ENCODE results near the gene ARHGEF2. TPM values are rescaled to one million over a fixed set of nuclear protein-coding genes. Genes with fewer than 3 reads are reported as not detected.

ARHGEF2 gene
- total and polyA plus RNA-seq, 12 donors = 22.7 to 79.8 (median 56.9) TPM

DNA sequence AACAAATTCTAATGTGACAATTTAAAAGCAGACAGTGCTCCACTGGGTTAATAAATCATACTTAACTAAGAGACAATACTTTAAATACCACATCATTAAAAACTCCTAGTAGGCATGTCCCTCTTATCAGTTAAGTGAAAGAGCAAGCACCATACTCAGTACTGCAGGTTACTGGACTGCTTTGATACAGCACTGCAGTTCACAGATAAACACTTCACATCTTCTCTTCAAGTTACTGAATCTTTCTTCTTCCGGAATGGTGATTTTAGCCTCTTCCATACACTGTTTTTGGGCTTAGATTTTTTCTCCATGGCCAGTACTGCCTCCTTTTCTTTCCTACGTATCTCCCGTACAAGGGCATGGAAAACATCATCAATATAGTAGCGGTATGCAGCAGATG is 78.2 kb downstream of the ARHGEF2 start:
- no peak for TF ChIP-seq CTCF (IDR thresholded peaks at IDR 0.05)
- ATAC-seq (no peak), DNase-seq (no peak)
- H3K4me3 ChIP-seq = no peak overlapping the region
- H3K36me3 ChIP-seq = peaks cover 0 to 100% (median 83%) of the 10 kb centered on the region in 9 donors
- no peak overlapping the region for H3K27ac ChIP-seq
- WGBS, 2 donors = 88 to 89% methylated on average over 4 of the region's 4 CpGs
- peaks cover 0 to 5% (median 0%) of the 10 kb centered on the region in 9 donors for H3K4me1 ChIP-seq
- no peaks in the 10 kb centered on the region for H3K9me3 ChIP-seq
- intact Hi-C loops (cut with DNase I) = loop anchor here in 1 of 10 donors (10.0 kb wide), 1 partner anchor 125 kb away; no protein-coding TSS in a partner anchor
- H3K27me3 ChIP-seq = no peaks in the 10 kb centered on the region

GRCh38 chr1:155899683-155900082 is 78.7 kb downstream of the ARHGEF2 start:
- Histone ChIP-seq H3K36me3 (peaks cover 0 to 97% (median 78%) of the 10 kb centered on the region in 9 donors), H3K9me3 (no peaks in the 10 kb centered on the region), H3K27me3 (no peaks in the 10 kb centered on the region), H3K4me1 (peaks cover 0 to 5% (median 0%) of the 10 kb centered on the region in 9 donors), H3K4me3 (no peak overlapping the region), H3K27ac (no peak overlapping the region)
- no peak for TF ChIP-seq CTCF (IDR thresholded peaks at IDR 0.05)
- intact Hi-C loops (cut with DNase I) = loop anchor here in 3 of 10 donors (5.0 to 10.0 kb wide), 3 partner anchors 37 to 125 kb away; partner anchors contain the start of genes GON4L (in 1 of the 3) and SYT11 (in 1 of the 3)
- no peak for ATAC-seq
- WGBS, 2 donors = 98 to 99% methylated on average over 2 of the region's 2 CpGs
- DNase-seq = no peak

DNA sequence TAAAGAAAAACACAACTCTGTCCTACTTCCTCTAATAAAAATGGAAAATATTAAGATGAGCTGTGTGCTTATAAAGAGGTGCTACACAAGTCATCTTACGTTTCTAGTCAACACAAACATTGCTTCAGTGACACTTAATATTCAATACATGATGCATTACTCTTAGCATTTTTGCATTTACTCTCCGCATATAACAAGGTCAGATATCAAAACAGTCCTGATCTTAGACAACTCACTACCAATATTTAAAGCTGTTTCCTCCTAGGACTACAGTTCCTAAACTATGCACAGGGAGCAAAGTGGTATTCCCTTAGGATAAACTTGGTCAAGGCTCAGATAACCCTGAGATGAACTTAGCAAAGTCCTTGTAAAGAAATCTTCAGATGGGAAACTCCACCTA is 79.5 kb downstream of the ARHGEF2 start:
- TF ChIP-seq CTCF (IDR thresholded peaks at IDR 0.05) = no peak

DNA sequence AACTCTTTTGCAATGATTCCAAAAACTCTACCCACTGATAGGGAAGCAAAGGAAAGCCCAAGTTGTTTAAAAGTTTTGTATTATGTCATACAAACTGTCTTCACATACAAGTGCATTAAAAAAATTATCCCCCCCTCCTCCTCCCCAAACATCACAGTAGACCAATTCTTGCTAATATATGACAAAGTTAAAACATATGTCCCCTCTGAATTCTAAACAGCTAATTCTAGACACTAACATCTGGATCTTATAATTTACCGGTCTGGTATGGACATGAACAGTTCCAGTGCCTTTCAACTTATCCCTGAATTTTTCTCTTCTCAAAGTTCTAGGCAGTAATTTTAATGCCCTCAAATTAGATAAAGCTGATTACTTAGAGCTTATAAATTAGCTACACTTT is 80.6 kb downstream of the ARHGEF2 start:
- H3K4me1 ChIP-seq = peaks cover 0 to 23% (median 14%) of the 10 kb centered on the region in 9 donors
- DNase-seq (no peak), ATAC-seq (no peak)
- WGBS, 2 donors = 73 to 80% methylated on average over 1 of the region's 1 CpG
- H3K27ac ChIP-seq = no peak overlapping the region
- intact Hi-C loops (cut with DNase I) = loop anchor here in 2 of 10 donors (5.0 kb wide), 2 partner anchors 35 to 40 kb away; partner anchors contain the start of genes GON4L (in 1 of the 2) and SYT11 (in 1 of the 2)
- H3K36me3 ChIP-seq = peaks cover 0 to 78% (median 59%) of the 10 kb centered on the region in 9 donors
- no peak for TF ChIP-seq CTCF (IDR thresholded peaks at IDR 0.05)
- no peaks in the 10 kb centered on the region for H3K9me3 ChIP-seq
- H3K27me3 ChIP-seq = no peaks in the 10 kb centered on the region
- no peak overlapping the region for H3K4me3 ChIP-seq

More for the DNA sequence above, 79.5 kb downstream of the ARHGEF2 start:
- Histone ChIP-seq H3K4me3 (no peak overlapping the region), H3K36me3 (peaks cover 0 to 89% (median 70%) of the 10 kb centered on the region in 9 donors), H3K27me3 (no peaks in the 10 kb centered on the region), H3K4me1 (peaks cover 0 to 12% (median 4%) of the 10 kb centered on the region in 9 donors), H3K9me3 (no peaks in the 10 kb centered on the region), H3K27ac (no peak overlapping the region)
- DNase-seq (no peak), ATAC-seq (no peak)
- intact Hi-C loops (cut with DNase I) = loop anchor here in 2 of 10 donors (5.0 kb wide), 2 partner anchors 37 to 42 kb away; partner anchors contain the start of genes GON4L (in 1 of the 2) and SYT11 (in 1 of the 2)
- WGBS, 2 donors = 80 to 83% methylated on average over 2 of the region's 2 CpGs

Small RNAs within 50 kb of the gene (microRNA-seq; reads per million reads assigned to microRNA genes)
- 0 reads per million in 2 donors for gene MIR6738

Other genes with a start within 250 kb of the ARHGEF2 start
- 10 to 100 TPM; 21.6 to 30.7 (median 28.1) TPM for gene GON4L, start 121.3 kb downstream of the ARHGEF2 start, total RNA-seq
- gene GON4L, start 121.3 kb downstream of the ARHGEF2 start, polyA plus RNA-seq = 10 to 100 TPM in 1 of 2 donors, 1 to 10 TPM in 1; 8.8 to 25.5 TPM
- 10 to 100 TPM in 9 of 10 donors, 1 to 10 TPM in 1; 9.2 to 19.4 (median 12.8) TPM for gene SYT11, start 119.0 kb downstream of the ARHGEF2 start, total RNA-seq
- gene SYT11, start 119.0 kb downstream of the ARHGEF2 start, polyA plus RNA-seq = 1 to 10 TPM; 1.8 to 9.5 TPM
- gene RIT1, start 67.2 kb downstream of the ARHGEF2 start, total RNA-seq = 10 to 100 TPM; 12.8 to 32.3 (median 21.9) TPM
- gene RIT1, start 67.2 kb downstream of the ARHGEF2 start, polyA plus RNA-seq = 10 to 100 TPM; 11.5 to 17.0 TPM
- gene KHDC4, start 44.1 kb downstream of the ARHGEF2 start, total RNA-seq = 10 to 100 TPM; 17.6 to 30.3 (median 22.0) TPM
- 10 to 100 TPM; 14.3 to 33.8 TPM for gene KHDC4, start 44.1 kb downstream of the ARHGEF2 start, polyA plus RNA-seq
- not detected for gene RXFP4, start 36.9 kb downstream of the ARHGEF2 start, total RNA-seq
- under 1 TPM in 1 of 2 donors, not detected in 1; 0.04 TPM for gene RXFP4, start 36.9 kb downstream of the ARHGEF2 start, polyA plus RNA-seq
- 100 to 1,000 TPM in 2 of 10 donors, 10 to 100 TPM in 8; 70.3 to 124 (median 73.7) TPM for gene SSR2, start 42.4 kb upstream of the ARHGEF2 start, total RNA-seq
- gene SSR2, start 42.4 kb upstream of the ARHGEF2 start, polyA plus RNA-seq = 100 to 1,000 TPM in 1 of 2 donors, 10 to 100 TPM in 1; 66.1 to 322 TPM
- 10 to 100 TPM; 19.9 to 32.2 (median 26.2) TPM for gene UBQLN4, start 75.3 kb upstream of the ARHGEF2 start, total RNA-seq
- 10 to 100 TPM; 15.7 to 19.7 TPM for gene UBQLN4, start 75.3 kb upstream of the ARHGEF2 start, polyA plus RNA-seq
- gene LAMTOR2, start 76.2 kb upstream of the ARHGEF2 start, total RNA-seq = 10 to 100 TPM; 49.4 to 64.9 (median 59.6) TPM
- gene LAMTOR2, start 76.2 kb upstream of the ARHGEF2 start, polyA plus RNA-seq = 100 to 1,000 TPM in 1 of 2 donors, 10 to 100 TPM in 1; 94.3 to 105 TPM
- under 1 TPM in 1 of 10 donors, not detected in 9; 0.50 TPM for gene RAB25, start 82.6 kb upstream of the ARHGEF2 start, total RNA-seq
- gene RAB25, start 82.6 kb upstream of the ARHGEF2 start, polyA plus RNA-seq = under 1 TPM in 1 of 2 donors, not detected in 1; 0.17 TPM
- gene MEX3A, start 103.9 kb upstream of the ARHGEF2 start, total RNA-seq = under 1 TPM; 0.09 to 0.31 (median 0.19) TPM
- gene MEX3A, start 103.9 kb upstream of the ARHGEF2 start, polyA plus RNA-seq = under 1 TPM; 0.17 to 0.29 TPM
- gene LMNA, start 136.2 kb upstream of the ARHGEF2 start, total RNA-seq = 100 to 1,000 TPM; 213 to 554 (median 267) TPM
- 100 to 1,000 TPM; 286 to 356 TPM for gene LMNA, start 136.2 kb upstream of the ARHGEF2 start, polyA plus RNA-seq
- gene SEMA4A, start 175.0 kb upstream of the ARHGEF2 start, total RNA-seq = 1 to 10 TPM in 9 of 10 donors, under 1 TPM in 1; 0.98 to 6.8 (median 1.8) TPM
- gene SEMA4A, start 175.0 kb upstream of the ARHGEF2 start, polyA plus RNA-seq = 1 to 10 TPM; 1.1 to 2.0 TPM
- 10 to 100 TPM; 15.4 to 26.0 (median 20.1) TPM for gene SLC25A44, start 215.6 kb upstream of the ARHGEF2 start, total RNA-seq
- 10 to 100 TPM in 1 of 2 donors, 1 to 10 TPM in 1; 7.0 to 15.8 TPM for gene SLC25A44, start 215.6 kb upstream of the ARHGEF2 start, polyA plus RNA-seq
- 10 to 100 TPM; 55.9 to 87.3 (median 66.4) TPM for gene PMF1, start 234.5 kb upstream of the ARHGEF2 start, total RNA-seq
- 100 to 1,000 TPM in 1 of 2 donors, 10 to 100 TPM in 1; 92.0 to 122 TPM for gene PMF1, start 234.5 kb upstream of the ARHGEF2 start, polyA plus RNA-seq